HepG2 (cell line): Measurements from ENCODE around the gene SPATC1L.

ENCODE experiments used
- CREB1 ChIP-seq, 2 experiments: fragments of 450-650 bp in 1 of 2; IDR thresholded peaks; 2 replicates each; pipeline ENCODE4 v1.6.1; 2016 to 2017; ENCODE audit warnings: control low read depth in 1 of 2, mild to moderate bottlenecking in 1 of 2, missing compliant biosample characterization in 1 of 2, missing genetic modification characterization in 1 of 2
- CTCF ChIP-seq: sonication (generic); formaldehyde crosslinking; IDR thresholded peaks from 2 replicates; pipeline ENCODE4 v1.5.0; 2020; ENCODE audit warnings: mild to moderate bottlenecking, missing genetic modification reagents, moderate library complexity
- EZH2 ChIP-seq: conservative IDR thresholded peaks from 2 replicates; pipeline ENCODE4 v1.6.1; 2012; ENCODE audit warnings: mild to moderate bottlenecking, low read depth, low read length, moderate library complexity
- GABPA ChIP-seq, 2 experiments: IDR thresholded peaks; 2 replicates each; pipeline ENCODE4 v1.6.1; 2011 to 2016; ENCODE audit warnings: low read depth in 2 of 2, low read length in 1 of 2, missing biosample characterization in 1 of 2, missing genetic modification characterization in 1 of 2
- MLLT10 ChIP-seq: sonication (generic); formaldehyde crosslinking; IDR thresholded peaks from 2 replicates; pipeline ENCODE4 v1.4.0; 2020; ENCODE audit warnings: missing genetic modification reagents
- NR2C2 ChIP-seq: sonication (generic); formaldehyde crosslinking; IDR thresholded peaks from 2 replicates; pipeline ENCODE4 v1.4.0; 2020; ENCODE audit warnings: missing genetic modification reagents, mild to moderate bottlenecking, moderate library complexity, borderline replicate concordance
- RELA ChIP-seq: sonication (generic); formaldehyde crosslinking; IDR thresholded peaks from 2 replicates; pipeline ENCODE4 v1.4.0; 2020; ENCODE audit warnings: missing genetic modification reagents
- SETDB1 ChIP-seq: sonication (generic); formaldehyde crosslinking; IDR thresholded peaks from 2 replicates; pipeline ENCODE4 v1.5.1; 2020; ENCODE audit warnings: missing genetic modification reagents, mild to moderate bottlenecking, borderline replicate concordance
- ZNF10 ChIP-seq: sonication (generic); formaldehyde crosslinking; IDR thresholded peaks from 2 replicates; pipeline ENCODE4 v1.4.0; 2020; ENCODE audit warnings: mild to moderate bottlenecking, low read depth, missing genetic modification reagents, borderline replicate concordance

DNA sequence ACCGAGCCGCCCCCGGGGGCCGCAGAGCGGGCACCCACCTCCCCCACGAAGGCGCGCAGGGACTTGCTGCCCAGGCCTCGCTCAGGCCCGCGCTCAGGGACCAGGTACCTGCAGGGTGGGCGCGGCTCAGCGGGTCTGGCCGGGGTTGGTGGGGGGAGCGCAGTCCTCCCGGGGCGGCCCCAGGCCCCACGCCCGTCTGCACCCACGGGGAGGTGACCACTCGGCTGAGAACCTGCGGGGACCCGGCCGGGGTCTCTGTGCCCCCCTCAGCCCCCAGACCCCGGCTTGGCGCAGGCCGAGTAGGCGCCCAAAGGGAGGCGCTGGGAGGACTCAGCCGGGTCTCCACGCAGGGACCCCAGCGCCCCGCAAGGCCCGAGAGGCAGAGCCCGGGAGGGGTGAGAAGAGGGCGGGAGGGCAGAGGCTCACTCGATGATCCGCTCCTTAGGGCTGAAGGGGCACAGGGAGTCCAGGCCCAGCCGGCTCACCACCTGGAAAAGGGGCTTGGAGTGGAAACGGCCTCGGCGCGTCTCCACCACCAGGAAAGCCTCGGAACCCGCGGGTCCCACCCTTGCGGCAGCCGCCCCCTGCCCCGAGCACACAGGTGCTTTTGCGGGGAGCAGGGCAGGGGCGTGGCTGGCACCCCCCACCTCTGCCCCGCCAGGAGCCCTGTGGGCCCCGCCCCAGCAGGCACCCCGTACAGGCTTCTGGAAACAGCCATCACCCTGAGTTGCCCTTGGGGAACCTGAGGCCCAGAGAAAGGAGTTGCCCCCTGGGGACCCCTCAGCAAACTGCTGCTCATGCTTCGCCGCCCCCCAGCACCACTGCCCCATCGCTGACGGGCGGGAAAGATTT is 38.2 kb downstream of the SPATC1L start:
- TF ChIP-seq ZNF10 (CRISPR knock-in tag) (no peak), GABPA (IDR thresholded peaks at IDR 0.05; ENCODE audit: low read depth, low read length) (no peak), GABPA (CRISPR knock-in tag; IDR thresholded peaks at IDR 0.05; ENCODE audit: low read depth) (no peak), SETDB1 (no peak), MLLT10 (CRISPR knock-in tag) (no peak), EZH2 (no peak), CREB1 (IDR thresholded peaks at IDR 0.05) (no peak), CREB1 (CRISPR knock-in tag; IDR thresholded peaks at IDR 0.05) (no peak), CTCF (CRISPR knock-in tag) (no peak), RELA (CRISPR knock-in tag) (no peak), NR2C2 (CRISPR knock-in tag) (no peak)
